Measurements from ENCODE around the gene CADPS2.

DNA sequence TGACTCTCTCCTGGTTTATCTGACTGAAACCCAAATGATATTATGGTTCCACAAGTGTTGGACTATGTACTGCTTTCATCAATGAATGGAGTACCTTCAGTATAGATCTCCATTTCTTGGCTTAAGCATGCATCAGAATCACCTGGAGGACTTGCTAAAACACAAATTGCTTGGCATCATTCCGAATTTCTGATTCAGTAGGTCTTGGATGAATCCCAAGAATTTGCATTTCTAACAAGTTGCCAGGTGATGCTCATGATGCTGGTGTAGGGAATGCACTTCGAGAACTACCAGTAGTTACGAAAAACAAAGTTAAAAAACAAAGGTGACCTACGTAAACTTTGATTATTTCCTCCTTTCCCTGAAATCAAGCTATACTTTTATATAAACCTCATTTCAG is 462.7 kb downstream of the CADPS2 start:
- TF ChIP-seq, protein P1, sequence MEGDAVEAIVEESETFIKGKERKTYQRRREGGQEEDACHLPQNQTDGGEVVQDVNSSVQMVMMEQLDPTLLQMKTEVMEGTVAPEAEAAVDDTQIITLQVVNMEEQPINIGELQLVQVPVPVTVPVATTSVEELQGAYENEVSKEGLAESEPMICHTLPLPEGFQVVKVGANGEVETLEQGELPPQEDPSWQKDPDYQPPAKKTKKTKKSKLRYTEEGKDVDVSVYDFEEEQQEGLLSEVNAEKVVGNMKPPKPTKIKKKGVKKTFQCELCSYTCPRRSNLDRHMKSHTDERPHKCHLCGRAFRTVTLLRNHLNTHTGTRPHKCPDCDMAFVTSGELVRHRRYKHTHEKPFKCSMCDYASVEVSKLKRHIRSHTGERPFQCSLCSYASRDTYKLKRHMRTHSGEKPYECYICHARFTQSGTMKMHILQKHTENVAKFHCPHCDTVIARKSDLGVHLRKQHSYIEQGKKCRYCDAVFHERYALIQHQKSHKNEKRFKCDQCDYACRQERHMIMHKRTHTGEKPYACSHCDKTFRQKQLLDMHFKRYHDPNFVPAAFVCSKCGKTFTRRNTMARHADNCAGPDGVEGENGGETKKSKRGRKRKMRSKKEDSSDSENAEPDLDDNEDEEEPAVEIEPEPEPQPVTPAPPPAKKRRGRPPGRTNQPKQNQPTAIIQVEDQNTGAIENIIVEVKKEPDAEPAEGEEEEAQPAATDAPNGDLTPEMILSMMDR (conservative IDR thresholded peaks at IDR 0.05; ENCODE audit: low read length): no peak
- no peak for TF ChIP-seq EZH2phosphoT487 (IDR thresholded peaks at IDR 0.05; ENCODE audit: borderline replicate concordance)

Measured in Loucy (cell line).